C4-2B (cell line): ENCODE measurements around the gene LPAR6.

Experiments used
- CTCF ChIP-seq: fragments of 450-650 bp; conservative IDR thresholded peaks from 2 replicates; pipeline ENCODE4 v1.5.1; 2017; ENCODE audit warnings: mild to moderate bottlenecking
- ZFX ChIP-seq: fragments of 450-650 bp; IDR thresholded peaks from 2 replicates; pipeline ENCODE4 v1.6.1; 2017

DNA sequence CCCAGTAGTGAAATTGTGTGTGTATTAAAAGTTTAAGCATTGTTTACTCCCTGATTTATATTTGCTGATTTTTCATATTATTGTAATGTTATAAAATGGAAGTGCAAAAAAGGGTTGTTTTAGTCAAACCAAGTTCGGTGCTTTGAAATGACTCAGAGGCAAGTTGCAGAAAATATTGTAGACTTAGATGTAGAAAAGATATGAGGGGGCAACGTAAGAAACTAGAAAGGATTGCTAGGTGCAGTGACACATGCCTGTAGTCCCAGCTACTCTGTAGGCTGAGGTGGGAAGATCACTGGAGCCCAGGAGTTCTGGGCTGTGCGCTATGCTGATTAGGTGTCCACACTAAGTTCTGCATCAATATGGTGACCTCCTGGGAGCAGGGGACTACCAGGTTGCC, 16.1 kb upstream of the LPAR6 start:
- no peak for TF ChIP-seq CTCF
- TF ChIP-seq ZFX: no peak
